ENCODE measurements around the gene PROSER2. TPM values are rescaled to one million over a fixed set of nuclear protein-coding genes. Genes with fewer than 3 reads are reported as not detected.

Gene PROSER2, protein sequence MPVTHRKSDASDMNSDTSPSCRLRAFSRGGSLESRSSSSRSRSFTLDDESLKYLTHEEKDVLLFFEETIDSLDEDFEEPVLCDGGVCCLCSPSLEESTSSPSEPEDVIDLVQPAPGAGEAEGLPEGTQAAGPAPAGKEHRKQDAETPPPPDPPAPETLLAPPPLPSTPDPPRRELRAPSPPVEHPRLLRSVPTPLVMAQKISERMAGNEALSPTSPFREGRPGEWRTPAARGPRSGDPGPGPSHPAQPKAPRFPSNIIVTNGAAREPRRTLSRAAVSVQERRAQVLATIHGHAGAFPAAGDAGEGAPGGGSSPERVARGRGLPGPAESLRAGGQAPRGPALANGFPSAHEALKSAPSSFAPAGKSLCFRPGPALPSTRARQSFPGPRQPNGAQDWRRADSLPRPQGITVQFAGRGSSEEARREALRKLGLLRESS
- total RNA-seq: 1.7 and 2.3 TPM in 2 replicates

DNA sequence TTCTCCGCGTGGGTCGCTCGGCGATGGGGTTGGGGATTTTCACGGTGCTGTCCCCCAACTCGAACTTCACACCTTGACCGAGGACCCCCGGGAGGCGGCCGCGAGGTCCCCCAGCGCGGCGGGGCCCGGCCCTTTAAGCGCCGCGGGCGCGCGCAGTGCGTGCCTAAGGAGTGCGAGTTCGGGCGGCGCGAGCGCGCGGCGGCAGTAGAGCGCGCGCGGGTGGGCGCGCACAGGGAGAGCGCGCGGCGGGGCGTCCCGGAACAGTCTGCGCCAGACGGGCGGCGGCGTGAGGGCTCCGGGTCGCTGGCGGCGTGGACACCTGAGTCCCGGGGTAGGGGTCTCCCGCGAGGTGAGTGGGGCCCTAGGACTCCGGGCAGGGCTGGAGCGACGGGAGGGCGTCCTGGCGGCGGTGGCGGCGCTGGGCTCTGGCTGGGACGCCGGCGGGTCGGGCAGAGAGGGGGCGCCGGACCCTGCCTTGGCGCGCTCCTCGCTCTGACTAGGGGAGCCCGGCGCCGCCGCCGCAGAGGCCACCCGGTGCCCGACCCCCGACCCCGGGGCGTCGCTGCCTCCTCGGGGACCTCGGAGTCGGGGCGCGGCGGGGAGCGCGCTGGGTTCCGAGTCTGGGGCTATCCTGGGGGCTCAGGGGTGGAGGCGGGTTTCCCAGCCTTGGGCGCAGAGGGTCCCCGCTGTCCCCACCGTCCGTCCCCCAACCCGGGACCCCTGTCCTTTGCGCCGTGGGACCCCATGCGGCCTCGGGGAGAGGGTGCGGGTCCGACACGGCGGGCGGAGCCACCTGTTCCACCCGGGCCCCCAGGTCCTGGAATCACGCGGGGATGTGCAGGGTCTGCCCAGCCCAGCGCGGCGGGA is at the start of gene PROSER2:
Gene PROSER2, plus strand, starts transcription at position 235 of the 867 bp plus-strand sequence. CDS start 28,722 bp downstream, outside the sequence.

Other genes starting within 250 kb of the PROSER2 start
- gene USP6NL, start 211.7 kb upstream of the PROSER2 start, total RNA-seq: 10.7 and 12.4 TPM in 2 replicates
- 3.4 and 14.6 TPM in 2 replicates for gene ECHDC3, start 81.0 kb upstream of the PROSER2 start, total RNA-seq
- 13.5 and 18.4 TPM in 2 replicates for gene UPF2, start 219.5 kb downstream of the PROSER2 start, total RNA-seq
- 15.0 and 21.7 TPM in 2 replicates for gene DHTKD1, start 245.6 kb downstream of the PROSER2 start, total RNA-seq

All from regular cardiac myocyte (primary cell).